ENCODE results near the gene HACD2. TPM values are rescaled to one million over a fixed set of nuclear protein-coding genes. Genes with fewer than 3 reads are reported as not detected.

Gene HACD2
- total and polyA plus RNA-seq, 2 donors (not counting 3 experiments of a cell fraction or from before 2014, with no cell fraction given), result 17.0 to 20.9 TPM

GRCh38 chr3:123475786-123476185 is 109.1 kb downstream of the HACD2 start:
- no peak for FAIRE-seq
- CTCF ChIA-PET, result no interaction called here
- dilution Hi-C loops (cut with MboI; ENCODE audit: extremely low pct_ligation_motif_present, low sequenced_read_pairs), result no loop called here

DNA sequence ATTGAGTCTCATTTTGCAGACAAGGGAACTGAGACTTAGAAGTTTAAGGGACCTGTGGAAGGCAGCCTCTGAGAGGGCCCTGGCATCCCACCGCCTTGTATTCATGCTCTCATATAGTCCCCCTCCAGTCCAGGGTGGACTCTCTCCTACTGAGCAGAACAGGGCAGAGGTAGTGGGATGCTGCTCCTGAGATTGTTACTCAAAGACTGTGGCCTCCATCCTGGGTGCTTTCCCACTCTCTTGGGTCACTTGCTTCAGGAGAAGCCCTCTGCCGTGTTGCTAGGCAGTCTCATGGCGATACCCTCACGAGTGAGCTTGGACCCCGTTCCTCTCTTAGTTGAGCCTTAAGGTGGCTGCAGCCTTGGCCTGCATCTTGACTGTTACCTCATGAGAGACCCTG is 113.7 kb downstream of the HACD2 start:
- intact Hi-C loops (cut with micrococcal nuclease) (no loop called here), dilution Hi-C loops (cut with MboI; ENCODE audit: extremely low pct_ligation_motif_present, low sequenced_read_pairs) (no loop called here)
- ChIA-PET CTCF (no interaction called here), POLR2A (no interaction called here)
- Histone ChIP-seq H2AFZ (ENCODE audit: low read depth, low read length) (no peak overlapping the region), H3K4me2 (ENCODE audit: insufficient read depth, low read length) (no peak overlapping the region), H4K20me1 (replicated peaks; ENCODE audit: control insufficient read depth, extremely low read depth, insufficient read depth, low read length) (no peaks in the 10 kb centered on the region), H3K36me3 (ENCODE audit: control insufficient read depth in 2 of 2, extremely low read depth in 1 of 2, insufficient read depth in 2 of 2, low read length in 2 of 2) (no peaks in the 10 kb centered on the region), H3K79me2 (ENCODE audit: control insufficient read depth, insufficient read depth, low read length) (no peaks in the 10 kb centered on the region), H3K4me3 (replicated peaks in 1 of 3; ENCODE audit: insufficient read depth in 1 of 3, low read depth in 1 of 3, low read length in 3 of 3) (no peak overlapping the region), H3K4me1 (ENCODE audit: control insufficient read depth, extremely low read depth, insufficient read depth, low read length) (no peaks in the 10 kb centered on the region), H3K27ac (ENCODE audit: insufficient read depth, low read depth, low read length) (no peak overlapping the region), H3K9me3 (replicated peaks; ENCODE audit: control insufficient read depth, insufficient read depth, low read length) (no peaks in the 10 kb centered on the region), H3K27me3 (ENCODE audit: control insufficient read depth in 2 of 2, insufficient read depth in 2 of 2, low read length in 2 of 2) (peaks cover 2 to 12% of the 10 kb centered on the region in 2 experiments), H3K9ac (replicated peaks; ENCODE audit: extremely low read depth, insufficient read depth, low read length) (no peak overlapping the region), H3K9me1 (replicated peaks; ENCODE audit: control insufficient read depth, extremely low read depth, insufficient read depth, low read length) (no peaks in the 10 kb centered on the region)
- TF ChIP-seq MAX (IDR thresholded peaks at IDR 0.05; ENCODE audit: insufficient read depth, insufficient read length) (no peak), JUN (IDR thresholded peaks at IDR 0.05; ENCODE audit: borderline replicate concordance, insufficient read depth, insufficient read length, low read depth) (no peak), EZH2 (IDR thresholded peaks at IDR 0.05; ENCODE audit: borderline replicate concordance, low read depth, low read length, severe bottlenecking) (no peak), POLR2AphosphoS5 (IDR thresholded peaks at IDR 0.05; ENCODE audit: insufficient read depth, low read depth, low read length) (no peak), FOS (IDR thresholded peaks at IDR 0.05; ENCODE audit: borderline replicate concordance, insufficient read depth, low read length) (no peak)
- DNase-seq (ENCODE audit: low read depth, low spot score) (no peak), FAIRE-seq (no peak)
- no TSS peak for BruUV-seq (replicated peaks)

More at GRCh38 chr3:123475786-123476185, 109.1 kb downstream of the HACD2 start:
- no peak overlapping the region for H2AFZ ChIP-seq (ENCODE audit: low read depth, low read length)
- no TSS peak for BruUV-seq (replicated peaks)
- no peak overlapping the region for H3K9ac ChIP-seq (replicated peaks; ENCODE audit: extremely low read depth, insufficient read depth, low read length)
- H3K79me2 ChIP-seq (ENCODE audit: control insufficient read depth, insufficient read depth, low read length), result no peaks in the 10 kb centered on the region
- no peaks in the 10 kb centered on the region for H3K9me3 ChIP-seq (replicated peaks; ENCODE audit: control insufficient read depth, insufficient read depth, low read length)
- H3K36me3 ChIP-seq (ENCODE audit: control insufficient read depth in 2 of 2, extremely low read depth in 1 of 2, insufficient read depth in 2 of 2, low read length in 2 of 2), result no peaks in the 10 kb centered on the region
- H3K27ac ChIP-seq (ENCODE audit: insufficient read depth, low read depth, low read length), result no peak overlapping the region
- DNase-seq (ENCODE audit: low read depth, low spot score), result no peak
- no peak overlapping the region for H3K4me3 ChIP-seq (replicated peaks in 1 of 3; ENCODE audit: insufficient read depth in 1 of 3, low read depth in 1 of 3, low read length in 3 of 3)
- intact Hi-C loops (cut with micrococcal nuclease), result no loop called here
- H3K9me1 ChIP-seq (replicated peaks; ENCODE audit: control insufficient read depth, extremely low read depth, insufficient read depth, low read length), result no peaks in the 10 kb centered on the region
- H4K20me1 ChIP-seq (replicated peaks; ENCODE audit: control insufficient read depth, extremely low read depth, insufficient read depth, low read length), result no peaks in the 10 kb centered on the region
- H3K27me3 ChIP-seq (ENCODE audit: control insufficient read depth in 2 of 2, insufficient read depth in 2 of 2, low read length in 2 of 2), result peaks cover 7 to 11% of the 10 kb centered on the region in 2 experiments
- TF ChIP-seq, protein P1, sequence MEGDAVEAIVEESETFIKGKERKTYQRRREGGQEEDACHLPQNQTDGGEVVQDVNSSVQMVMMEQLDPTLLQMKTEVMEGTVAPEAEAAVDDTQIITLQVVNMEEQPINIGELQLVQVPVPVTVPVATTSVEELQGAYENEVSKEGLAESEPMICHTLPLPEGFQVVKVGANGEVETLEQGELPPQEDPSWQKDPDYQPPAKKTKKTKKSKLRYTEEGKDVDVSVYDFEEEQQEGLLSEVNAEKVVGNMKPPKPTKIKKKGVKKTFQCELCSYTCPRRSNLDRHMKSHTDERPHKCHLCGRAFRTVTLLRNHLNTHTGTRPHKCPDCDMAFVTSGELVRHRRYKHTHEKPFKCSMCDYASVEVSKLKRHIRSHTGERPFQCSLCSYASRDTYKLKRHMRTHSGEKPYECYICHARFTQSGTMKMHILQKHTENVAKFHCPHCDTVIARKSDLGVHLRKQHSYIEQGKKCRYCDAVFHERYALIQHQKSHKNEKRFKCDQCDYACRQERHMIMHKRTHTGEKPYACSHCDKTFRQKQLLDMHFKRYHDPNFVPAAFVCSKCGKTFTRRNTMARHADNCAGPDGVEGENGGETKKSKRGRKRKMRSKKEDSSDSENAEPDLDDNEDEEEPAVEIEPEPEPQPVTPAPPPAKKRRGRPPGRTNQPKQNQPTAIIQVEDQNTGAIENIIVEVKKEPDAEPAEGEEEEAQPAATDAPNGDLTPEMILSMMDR (IDR thresholded peaks at IDR 0.05; ENCODE audit: extremely low read depth in 1 of 2, insufficient read depth in 1 of 2, low read depth in 1 of 2, low read length in 2 of 2), result no peak
- no peak for TF ChIP-seq FOS (IDR thresholded peaks at IDR 0.05; ENCODE audit: borderline replicate concordance, insufficient read depth, low read length)
- H3K4me2 ChIP-seq (ENCODE audit: insufficient read depth, low read length), result no peak overlapping the region
- no peaks in the 10 kb centered on the region for H3K4me1 ChIP-seq (ENCODE audit: control insufficient read depth, extremely low read depth, insufficient read depth, low read length)
- POLR2A ChIA-PET, result no interaction called here

Measured in endothelial cell of umbilical vein (primary cell).